Neural cell (in vitro differentiated cells): ENCODE results near the gene KRT83. TPM values are rescaled to one million over a fixed set of nuclear protein-coding genes. Genes with fewer than 3 reads are reported as not detected.

Source experiments
- H2AFZ ChIP-seq: fragments of 200-600, 300-800 bp; sonication (generic), shearing (Covaris generic); 2 replicates; pipeline ENCODE4 v1.6.0; 2014; ENCODE audit warnings: low read depth, mild to moderate bottlenecking, antibody characterized with exemption, low read length, moderate library complexity
- H3F3A ChIP-seq: fragments of 200-600 bp; shearing (Covaris generic); 2 replicates; pipeline ENCODE4 v1.6.1; 2016; ENCODE audit warnings: mild to moderate bottlenecking, moderate library complexity, mixed read lengths, antibody characterized with exemption, low read length; ENCODE audit not compliant: insufficient read depth, poor library complexity, severe bottlenecking
- H3K27ac ChIP-seq: fragments of 200-600, 300-800 bp; sonication (generic), shearing (Covaris generic); 2 replicates; pipeline ENCODE4 v1.5.1; 2014; ENCODE audit warnings: mild to moderate bottlenecking, low read length, moderate library complexity
- H3K27me3 ChIP-seq: fragments of 300-800, 200-600 bp; sonication (generic), shearing (Covaris generic); 2 replicates; pipeline ENCODE4 v1.6.0; 2014; ENCODE audit warnings: mild to moderate bottlenecking, low read depth, low read length, moderate library complexity; ENCODE audit not compliant: insufficient read depth
- H3K36me3 ChIP-seq: fragments of 300-800, 200-600 bp; sonication (generic), shearing (Covaris generic); 2 replicates; pipeline ENCODE4 v1.5.1; 2014; ENCODE audit warnings: mild to moderate bottlenecking, antibody characterized with exemption, low read length, moderate library complexity; ENCODE audit not compliant: insufficient read depth
- H3K4me2 ChIP-seq: fragments of 300-800, 200-600 bp; sonication (generic), shearing (Covaris generic); 2 replicates; pipeline ENCODE4 v1.6.0; 2014; ENCODE audit warnings: mild to moderate bottlenecking, low read length
- H3K4me3 ChIP-seq: fragments of 300-800, 200-600 bp; sonication (generic), shearing (Covaris generic); 2 replicates; pipeline ENCODE4 v1.5.1; 2014; ENCODE audit warnings: mild to moderate bottlenecking, low read length, moderate library complexity
- H3K79me2 ChIP-seq: fragments of 200-600 bp; shearing (Covaris generic); replicated peaks from 2 replicates; pipeline ENCODE4 v1.6.0; 2014; ENCODE audit warnings: mild to moderate bottlenecking, low read length, moderate library complexity; ENCODE audit not compliant: insufficient read depth
- H3K9ac ChIP-seq: fragments of 300-800, 200-600 bp; sonication (generic), shearing (Covaris generic); 2 replicates; pipeline ENCODE4 v1.6.1; 2016; ENCODE audit warnings: mild to moderate bottlenecking, low read length, mixed read lengths
- H3K9me2 ChIP-seq: fragments of 200-600 bp; shearing (Covaris generic); 2 replicates; pipeline ENCODE4 v1.6.1; 2016; ENCODE audit warnings: mild to moderate bottlenecking, low read length, mixed read lengths; ENCODE audit not compliant: insufficient read depth
- H3K9me3 ChIP-seq: fragments of 200-600, 300-800 bp; sonication (generic), shearing (Covaris generic); 2 replicates; pipeline ENCODE4 v1.6.1; 2016; ENCODE audit warnings: mild to moderate bottlenecking, mixed run types, low read length, moderate library complexity, mixed read lengths
- H4K20me1 ChIP-seq: fragments of 200-600 bp; shearing (Covaris generic); 2 replicates; pipeline ENCODE4 v1.6.1; 2016; ENCODE audit warnings: mild to moderate bottlenecking, mixed run types; ENCODE audit not compliant: insufficient read depth
- EP300 ChIP-seq: fragments of 450-650 bp; conservative IDR thresholded peaks from 2 replicates; pipeline ENCODE4 v1.6.1; 2014; ENCODE audit warnings: antibody characterized with exemption, mild to moderate bottlenecking, moderate library complexity; ENCODE audit not compliant: poor library complexity, severe bottlenecking
- EZH2 ChIP-seq: fragments of 200-600, 300-800 bp; shearing (Covaris generic), sonication (generic); IDR thresholded peaks from 2 replicates; pipeline ENCODE4 v1.6.1; 2014; ENCODE audit warnings: antibody characterized with exemption, low read length, borderline replicate concordance, mild to moderate bottlenecking; ENCODE audit not compliant: insufficient read depth, poor library complexity, severe bottlenecking
- MXI1 ChIP-seq: fragments of 450-650 bp; conservative IDR thresholded peaks from 2 replicates; pipeline ENCODE4 v1.6.1; 2014; ENCODE audit warnings: antibody characterized with exemption, mild to moderate bottlenecking; ENCODE audit not compliant: poor library complexity, severe bottlenecking
- POLR2AphosphoS5 ChIP-seq: IDR thresholded peaks from 2 replicates; pipeline ENCODE4 v1.6.1; 2012
- RAD21 ChIP-seq: fragments of 450-650 bp; conservative IDR thresholded peaks from 2 replicates; pipeline ENCODE4 v1.6.1; 2014; ENCODE audit warnings: antibody characterized with exemption, mild to moderate bottlenecking, moderate library complexity
- SMC3 ChIP-seq: fragments of 450-650 bp; conservative IDR thresholded peaks from 2 replicates; pipeline ENCODE4 v1.6.1; 2014; ENCODE audit warnings: antibody characterized with exemption, mild to moderate bottlenecking, moderate library complexity; ENCODE audit not compliant: poor library complexity
- TAF1 ChIP-seq: IDR thresholded peaks from 2 replicates; pipeline ENCODE4 v1.6.1; 2012; ENCODE audit warnings: low read depth
- polyA plus RNA-seq: library from polyadenylated mRNA; depleted of rRNA; stranded (reverse); fragments of >200 nt; gene quantifications from 2 replicates; pipeline ENCODE4 v1.2.3, GENCODE V29; 2014
- TF ChIP-seq, protein P1 (sequence below): IDR thresholded peaks from 2 replicates; pipeline ENCODE4 v1.6.1; 2012; ENCODE audit warnings: borderline replicate concordance
- TF ChIP-seq, protein P2 (sequence below): fragments of 450-650 bp; IDR thresholded peaks from 2 replicates; pipeline ENCODE4 v1.5.1; 2014; ENCODE audit warnings: antibody characterized with exemption, mild to moderate bottlenecking, moderate library complexity; ENCODE audit not compliant: poor library complexity, severe bottlenecking

The KRT83 gene
- polyA plus RNA-seq, 1 donor from 2014 or later, result not detected

DNA sequence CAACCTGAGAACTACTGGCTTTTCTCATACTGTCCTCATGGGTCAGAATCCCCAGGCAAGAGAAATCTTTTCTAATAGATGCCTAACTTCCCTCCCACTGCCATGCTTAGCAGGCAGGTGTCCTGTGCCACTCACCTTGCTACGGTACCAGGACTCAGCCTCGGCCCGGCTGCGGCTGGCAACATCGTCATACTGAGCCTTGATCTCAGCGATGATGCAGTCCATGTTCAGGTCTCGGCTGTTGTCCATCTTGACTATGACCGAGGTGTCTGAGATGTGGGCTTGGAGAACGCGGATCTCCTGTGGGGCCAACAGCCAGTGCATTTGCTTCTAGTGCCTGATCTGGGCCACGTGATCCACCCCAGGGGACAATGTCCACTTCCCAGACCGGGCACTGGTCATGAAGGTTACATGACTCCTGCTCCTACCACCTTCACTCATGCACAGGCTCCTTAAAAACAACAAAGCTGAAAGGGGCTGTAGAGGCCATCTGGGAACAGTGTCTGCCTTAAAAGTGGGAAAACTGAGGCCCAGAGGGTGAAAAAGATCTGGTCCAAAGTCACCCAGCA is 42.0 kb upstream of the KRT83 start:
- Histone ChIP-seq H3K4me3 (no peak overlapping the region), H4K20me1 (no peaks in the 10 kb centered on the region), H3K9ac (no peak overlapping the region), H3F3A (no peaks in the 10 kb centered on the region), H3K4me2 (no peak overlapping the region), H2AFZ (no peak overlapping the region), H3K9me2 (no peaks in the 10 kb centered on the region), H3K36me3 (no peaks in the 10 kb centered on the region), H3K9me3 (no peaks in the 10 kb centered on the region), H3K27ac (no peak overlapping the region), H3K27me3 (no peaks in the 10 kb centered on the region), H3K79me2 (no peaks in the 10 kb centered on the region)
- TF ChIP-seq EZH2 (no peak), SMC3 (no peak), RAD21 (no peak), POLR2AphosphoS5 (no peak), MXI1 (no peak), TAF1 (no peak), EP300 (no peak)
- TF ChIP-seq, protein P1, sequence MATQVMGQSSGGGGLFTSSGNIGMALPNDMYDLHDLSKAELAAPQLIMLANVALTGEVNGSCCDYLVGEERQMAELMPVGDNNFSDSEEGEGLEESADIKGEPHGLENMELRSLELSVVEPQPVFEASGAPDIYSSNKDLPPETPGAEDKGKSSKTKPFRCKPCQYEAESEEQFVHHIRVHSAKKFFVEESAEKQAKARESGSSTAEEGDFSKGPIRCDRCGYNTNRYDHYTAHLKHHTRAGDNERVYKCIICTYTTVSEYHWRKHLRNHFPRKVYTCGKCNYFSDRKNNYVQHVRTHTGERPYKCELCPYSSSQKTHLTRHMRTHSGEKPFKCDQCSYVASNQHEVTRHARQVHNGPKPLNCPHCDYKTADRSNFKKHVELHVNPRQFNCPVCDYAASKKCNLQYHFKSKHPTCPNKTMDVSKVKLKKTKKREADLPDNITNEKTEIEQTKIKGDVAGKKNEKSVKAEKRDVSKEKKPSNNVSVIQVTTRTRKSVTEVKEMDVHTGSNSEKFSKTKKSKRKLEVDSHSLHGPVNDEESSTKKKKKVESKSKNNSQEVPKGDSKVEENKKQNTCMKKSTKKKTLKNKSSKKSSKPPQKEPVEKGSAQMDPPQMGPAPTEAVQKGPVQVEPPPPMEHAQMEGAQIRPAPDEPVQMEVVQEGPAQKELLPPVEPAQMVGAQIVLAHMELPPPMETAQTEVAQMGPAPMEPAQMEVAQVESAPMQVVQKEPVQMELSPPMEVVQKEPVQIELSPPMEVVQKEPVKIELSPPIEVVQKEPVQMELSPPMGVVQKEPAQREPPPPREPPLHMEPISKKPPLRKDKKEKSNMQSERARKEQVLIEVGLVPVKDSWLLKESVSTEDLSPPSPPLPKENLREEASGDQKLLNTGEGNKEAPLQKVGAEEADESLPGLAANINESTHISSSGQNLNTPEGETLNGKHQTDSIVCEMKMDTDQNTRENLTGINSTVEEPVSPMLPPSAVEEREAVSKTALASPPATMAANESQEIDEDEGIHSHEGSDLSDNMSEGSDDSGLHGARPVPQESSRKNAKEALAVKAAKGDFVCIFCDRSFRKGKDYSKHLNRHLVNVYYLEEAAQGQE, result no peak
- TF ChIP-seq, protein P2, sequence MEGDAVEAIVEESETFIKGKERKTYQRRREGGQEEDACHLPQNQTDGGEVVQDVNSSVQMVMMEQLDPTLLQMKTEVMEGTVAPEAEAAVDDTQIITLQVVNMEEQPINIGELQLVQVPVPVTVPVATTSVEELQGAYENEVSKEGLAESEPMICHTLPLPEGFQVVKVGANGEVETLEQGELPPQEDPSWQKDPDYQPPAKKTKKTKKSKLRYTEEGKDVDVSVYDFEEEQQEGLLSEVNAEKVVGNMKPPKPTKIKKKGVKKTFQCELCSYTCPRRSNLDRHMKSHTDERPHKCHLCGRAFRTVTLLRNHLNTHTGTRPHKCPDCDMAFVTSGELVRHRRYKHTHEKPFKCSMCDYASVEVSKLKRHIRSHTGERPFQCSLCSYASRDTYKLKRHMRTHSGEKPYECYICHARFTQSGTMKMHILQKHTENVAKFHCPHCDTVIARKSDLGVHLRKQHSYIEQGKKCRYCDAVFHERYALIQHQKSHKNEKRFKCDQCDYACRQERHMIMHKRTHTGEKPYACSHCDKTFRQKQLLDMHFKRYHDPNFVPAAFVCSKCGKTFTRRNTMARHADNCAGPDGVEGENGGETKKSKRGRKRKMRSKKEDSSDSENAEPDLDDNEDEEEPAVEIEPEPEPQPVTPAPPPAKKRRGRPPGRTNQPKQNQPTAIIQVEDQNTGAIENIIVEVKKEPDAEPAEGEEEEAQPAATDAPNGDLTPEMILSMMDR, result no peak

DNA sequence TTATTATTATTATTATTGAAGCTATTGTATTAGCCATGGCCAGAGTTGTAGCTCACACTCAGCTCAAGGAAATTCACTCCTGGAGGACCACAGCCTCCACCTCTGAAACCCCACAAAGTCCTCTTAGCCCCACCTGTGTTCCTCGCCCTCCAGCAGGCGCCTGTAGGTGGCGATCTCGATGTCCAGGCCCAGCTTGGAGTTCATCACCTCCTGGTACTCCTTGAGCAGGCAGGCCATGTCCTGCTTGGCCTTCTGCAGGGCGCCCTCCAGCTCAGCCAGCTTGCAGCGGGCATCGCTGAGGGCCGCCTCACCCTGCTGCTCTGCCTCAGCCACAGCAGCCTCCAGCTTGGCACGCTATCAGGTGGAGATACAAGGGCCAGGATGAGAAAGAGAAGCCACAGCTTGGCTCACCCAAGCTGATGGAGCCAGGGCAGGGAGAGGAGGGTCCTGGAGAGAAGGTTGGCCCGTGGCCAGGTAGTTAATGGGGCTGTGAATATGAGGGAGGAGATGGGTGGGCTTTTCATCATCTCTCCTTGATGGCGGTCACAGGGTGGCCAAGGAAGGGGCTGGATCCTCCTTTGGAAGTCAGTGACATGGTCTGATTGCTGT is 41.0 kb upstream of the KRT83 start:
- TF ChIP-seq MXI1 (no peak), TAF1 (no peak), POLR2AphosphoS5 (no peak), RAD21 (no peak), EZH2 (no peak), SMC3 (no peak), EP300 (no peak)
- TF ChIP-seq, protein P1, result no peak
- TF ChIP-seq, protein P2, result no peak
- H3K4me2 ChIP-seq, result no peak overlapping the region
- H4K20me1 ChIP-seq, result no peaks in the 10 kb centered on the region
- H3K36me3 ChIP-seq, result no peaks in the 10 kb centered on the region
- H3K27me3 ChIP-seq, result no peaks in the 10 kb centered on the region
- H3K27ac ChIP-seq, result no peak overlapping the region
- H2AFZ ChIP-seq, result no peak overlapping the region
- no peak overlapping the region for H3K9ac ChIP-seq
- H3F3A ChIP-seq, result no peaks in the 10 kb centered on the region
- H3K79me2 ChIP-seq, result no peaks in the 10 kb centered on the region
- H3K4me3 ChIP-seq, result no peak overlapping the region
- H3K9me3 ChIP-seq, result no peaks in the 10 kb centered on the region
- no peaks in the 10 kb centered on the region for H3K9me2 ChIP-seq
